ENCODE results near the gene RNF168.
"Not testable (repeated sequence)": the region's sequence is repeated elsewhere in the genome, so short reads cannot be mapped to it uniquely, and the experiment has no call there.

Gene RNF168

DNA sequence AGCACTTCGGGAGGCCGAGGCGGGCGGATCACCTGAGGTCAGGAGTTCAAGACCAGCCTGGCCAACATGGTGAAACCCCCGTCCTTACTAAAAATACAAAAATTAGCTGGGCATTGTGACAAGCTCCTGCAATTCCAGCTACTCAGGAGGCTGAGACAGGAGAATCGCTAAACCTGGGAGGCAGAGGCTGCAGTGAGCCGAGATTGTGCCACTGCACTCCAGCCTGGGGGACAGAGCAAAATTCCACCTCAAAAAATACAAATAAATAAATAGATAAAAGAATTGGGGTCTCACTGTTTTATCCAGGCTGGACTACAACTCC, 470 bp upstream of the RNF168 start:
- not testable (repeated sequence) for H2BK15ac ChIP-seq (ENCODE audit: low read length); H3K9ac ChIP-seq (ENCODE audit: low read depth, low read length, poor library complexity); H2BK12ac ChIP-seq (ENCODE audit: low read length); DNase-seq (ENCODE audit: low spot score); H4K8ac ChIP-seq (ENCODE audit: low read depth, low read length); H3K23ac ChIP-seq (ENCODE audit: low read depth, low read length, poor library complexity); H2AK5ac ChIP-seq (ENCODE audit: low read depth, low read length); H3K14ac ChIP-seq (ENCODE audit: low read length); H4K91ac ChIP-seq (ENCODE audit: low read depth, low read length, poor library complexity); H3K4me1 ChIP-seq (ENCODE audit: control insufficient read depth in 2 of 2, insufficient read depth in 1 of 2, low read depth in 1 of 2, low read length in 2 of 2); H3K4me2 ChIP-seq (ENCODE audit: insufficient read depth, low read length, poor library complexity, severe bottlenecking); H3K27me3 ChIP-seq (ENCODE audit: control insufficient read depth in 3 of 3, insufficient read depth in 3 of 3, low read depth in 1 of 3, low read length in 3 of 3); H3K18ac ChIP-seq (ENCODE audit: low read length); H3K79me1 ChIP-seq (ENCODE audit: low read depth, low read length); H3K4ac ChIP-seq (ENCODE audit: low read length); H2BK120ac ChIP-seq (ENCODE audit: low read depth, low read length); H2BK5ac ChIP-seq (ENCODE audit: low read length)
- H3K36me3 ChIP-seq (replicated peaks in 1 of 2; ENCODE audit: control insufficient read depth in 2 of 2, insufficient read depth in 2 of 2, low read length in 2 of 2) = peaks cover 0 to 18% of the 10 kb centered on the region in 2 donors
- no CpG with 5 or more reads among the region's 7 CpGs for WGBS, 2 donors (ENCODE audit: extremely low coverage in 2 of 2, insufficient read length in 2 of 2, insufficient replicate concordance in 1 of 2)
- H3K9me3 ChIP-seq (replicated peaks in 1 of 2; ENCODE audit: control insufficient read depth in 2 of 2, insufficient read depth in 1 of 2, low read depth in 1 of 2, low read length in 2 of 2) = peaks cover 0 to 21% of the 10 kb centered on the region in 2 donors
- peak overlapping the region; percentile 29 for H3K27ac ChIP-seq (replicated peaks; ENCODE audit: low read length)
- H3K4me3 ChIP-seq (ENCODE audit: low read length in 2 of 2) = peak overlapping the region in 1 of 2 donors; percentile 66
- peak overlapping the region; percentile 92 for H2AFZ ChIP-seq (ENCODE audit: low read length)

DNA sequence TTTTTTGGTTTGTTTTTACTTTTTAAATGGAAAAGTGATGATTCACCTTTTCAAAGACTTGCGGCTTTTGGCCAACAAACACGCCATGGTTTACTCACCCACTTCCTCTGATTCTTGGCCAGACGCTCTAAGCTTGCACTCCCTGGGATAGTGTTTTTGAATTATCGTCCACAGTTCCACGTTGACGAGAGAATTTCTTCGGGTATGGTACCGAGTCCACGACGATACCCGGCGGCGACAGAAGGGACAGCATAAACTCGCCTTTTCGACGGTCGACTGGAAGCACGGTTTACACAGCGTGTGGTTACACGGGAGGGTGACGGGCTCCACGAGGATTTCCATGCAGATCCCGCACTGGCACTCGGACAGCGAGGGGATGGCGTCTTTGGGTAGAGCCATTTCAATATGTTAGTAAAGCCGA, 783 bp downstream of the RNF168 start:
- Histone ChIP-seq H3K4ac (ENCODE audit: low read length) (no peak overlapping the region), H4K8ac (ENCODE audit: low read depth, low read length) (no peak overlapping the region), H3K9ac (ENCODE audit: low read depth, low read length, poor library complexity) (peak overlapping the region; percentile 94)

DNA sequence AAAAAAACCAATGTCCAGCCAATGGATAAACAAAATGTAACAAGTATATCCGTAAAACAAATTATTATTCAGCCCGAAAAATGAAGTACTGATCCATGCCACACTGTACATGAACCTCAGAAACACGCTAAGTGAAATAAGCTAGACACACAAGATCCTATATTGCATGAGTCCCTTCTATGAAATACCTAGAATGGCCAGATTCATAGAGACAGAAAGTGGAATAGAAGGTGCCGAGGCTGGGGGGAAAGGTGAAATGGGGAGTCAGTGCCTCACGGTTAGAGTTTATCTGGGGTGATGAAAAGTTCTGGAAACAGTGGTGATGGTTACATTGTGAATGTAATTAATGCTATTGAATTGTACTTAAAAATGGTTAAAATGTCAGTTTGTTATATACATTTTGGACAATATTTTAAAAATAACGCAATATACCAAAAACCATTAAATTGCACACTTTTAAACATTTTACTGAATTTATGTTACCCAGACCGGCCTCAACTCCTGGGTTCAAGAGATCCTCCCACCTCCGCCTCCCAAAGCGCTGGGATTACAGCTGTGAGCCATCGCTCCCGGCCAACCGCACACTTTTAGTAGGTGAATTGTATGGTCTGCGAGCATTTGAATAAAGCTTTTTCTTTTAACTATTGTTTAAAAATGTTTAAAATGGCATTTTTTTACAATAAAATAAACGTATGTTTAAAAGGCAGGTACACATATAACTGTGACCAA, 2.1 kb downstream of the RNF168 start:
- H3K23ac ChIP-seq (ENCODE audit: low read depth, low read length, poor library complexity) = no peak overlapping the region
- H2AK5ac ChIP-seq (ENCODE audit: low read depth, low read length) = no peak overlapping the region
- H2BK120ac ChIP-seq (ENCODE audit: low read depth, low read length) = no peak overlapping the region
- H3K36me3 ChIP-seq (replicated peaks in 1 of 2; ENCODE audit: control insufficient read depth in 2 of 2, insufficient read depth in 2 of 2, low read length in 2 of 2) = peaks cover 0 to 40% of the 10 kb centered on the region in 2 donors
- no peak for DNase-seq (ENCODE audit: low spot score)
- H3K14ac ChIP-seq (ENCODE audit: low read length) = no peak overlapping the region
- H3K4me2 ChIP-seq (ENCODE audit: insufficient read depth, low read length, poor library complexity, severe bottlenecking) = peak overlapping the region; percentile 69
- H4K8ac ChIP-seq (ENCODE audit: low read depth, low read length) = no peak overlapping the region
- no peak overlapping the region for H3K18ac ChIP-seq (ENCODE audit: low read length)
- WGBS, 2 donors (ENCODE audit: extremely low coverage in 2 of 2, insufficient read length in 2 of 2, insufficient replicate concordance in 1 of 2) = no CpG with 5 or more reads among the region's 14 CpGs
- H3K27ac ChIP-seq (replicated peaks; ENCODE audit: low read length) = no peak overlapping the region
- peaks cover 0 to 15% of the 10 kb centered on the region in 2 donors for H3K9me3 ChIP-seq (replicated peaks in 1 of 2; ENCODE audit: control insufficient read depth in 2 of 2, insufficient read depth in 1 of 2, low read depth in 1 of 2, low read length in 2 of 2)
- H2AFZ ChIP-seq (ENCODE audit: low read length) = no peak overlapping the region
- no peak overlapping the region for H3K4ac ChIP-seq (ENCODE audit: low read length)
- H3K79me1 ChIP-seq (ENCODE audit: low read depth, low read length) = peaks cover 7% of the 10 kb centered on the region
- H2BK12ac ChIP-seq (ENCODE audit: low read length) = no peak overlapping the region
- H2BK15ac ChIP-seq (ENCODE audit: low read length) = no peak overlapping the region
- H2BK5ac ChIP-seq (ENCODE audit: low read length) = no peak overlapping the region
- peaks cover 2 to 3% of the 10 kb centered on the region in 2 donors for H3K4me1 ChIP-seq (ENCODE audit: control insufficient read depth in 2 of 2, insufficient read depth in 1 of 2, low read depth in 1 of 2, low read length in 2 of 2)
- H3K9ac ChIP-seq (ENCODE audit: low read depth, low read length, poor library complexity) = no peak overlapping the region
- peak overlapping the region; percentile 66 to 75 for H3K4me3 ChIP-seq (ENCODE audit: low read length in 2 of 2)
- no peak overlapping the region for H4K91ac ChIP-seq (ENCODE audit: low read depth, low read length, poor library complexity)
- no peaks in the 10 kb centered on the region for H3K27me3 ChIP-seq (ENCODE audit: control insufficient read depth in 3 of 3, insufficient read depth in 3 of 3, low read depth in 1 of 3, low read length in 3 of 3)

More for the DNA sequence above, 783 bp downstream of the RNF168 start:
- H3K4me1 ChIP-seq (ENCODE audit: control insufficient read depth in 2 of 2, insufficient read depth in 1 of 2, low read depth in 1 of 2, low read length in 2 of 2) = peaks cover 2 to 3% of the 10 kb centered on the region in 2 donors
- peak overlapping the region; percentile 35 for H2BK5ac ChIP-seq (ENCODE audit: low read length)
- no peak overlapping the region for H2BK120ac ChIP-seq (ENCODE audit: low read depth, low read length)
- H3K79me1 ChIP-seq (ENCODE audit: low read depth, low read length) = peaks cover 7% of the 10 kb centered on the region
- H2BK12ac ChIP-seq (ENCODE audit: low read length) = no peak overlapping the region
- H3K14ac ChIP-seq (ENCODE audit: low read length) = no peak overlapping the region
- H3K23ac ChIP-seq (ENCODE audit: low read depth, low read length, poor library complexity) = no peak overlapping the region
- H3K27ac ChIP-seq (replicated peaks; ENCODE audit: low read length) = peak overlapping the region; percentile 89
- no peak overlapping the region for H2AK5ac ChIP-seq (ENCODE audit: low read depth, low read length)
- H3K4me2 ChIP-seq (ENCODE audit: insufficient read depth, low read length, poor library complexity, severe bottlenecking) = peak overlapping the region; percentile 69
- no CpG with 5 or more reads among the region's 27 CpGs for WGBS, 2 donors (ENCODE audit: extremely low coverage in 2 of 2, insufficient read length in 2 of 2, insufficient replicate concordance in 1 of 2)
- H3K9me3 ChIP-seq (replicated peaks in 1 of 2; ENCODE audit: control insufficient read depth in 2 of 2, insufficient read depth in 1 of 2, low read depth in 1 of 2, low read length in 2 of 2) = peaks cover 0 to 21% of the 10 kb centered on the region in 2 donors
- H3K4me3 ChIP-seq (ENCODE audit: low read length in 2 of 2) = peak overlapping the region; percentile 66 to 95
- no peaks in the 10 kb centered on the region for H3K27me3 ChIP-seq (ENCODE audit: control insufficient read depth in 3 of 3, insufficient read depth in 3 of 3, low read depth in 1 of 3, low read length in 3 of 3)
- H3K18ac ChIP-seq (ENCODE audit: low read length) = peak overlapping the region; percentile 80
- peaks cover 0 to 31% of the 10 kb centered on the region in 2 donors for H3K36me3 ChIP-seq (replicated peaks in 1 of 2; ENCODE audit: control insufficient read depth in 2 of 2, insufficient read depth in 2 of 2, low read length in 2 of 2)
- no peak overlapping the region for H2BK15ac ChIP-seq (ENCODE audit: low read length)
- H4K91ac ChIP-seq (ENCODE audit: low read depth, low read length, poor library complexity) = no peak overlapping the region
- peak; percentile 30 for DNase-seq (ENCODE audit: low spot score)
- H2AFZ ChIP-seq (ENCODE audit: low read length) = peak overlapping the region; percentile 92

DNA sequence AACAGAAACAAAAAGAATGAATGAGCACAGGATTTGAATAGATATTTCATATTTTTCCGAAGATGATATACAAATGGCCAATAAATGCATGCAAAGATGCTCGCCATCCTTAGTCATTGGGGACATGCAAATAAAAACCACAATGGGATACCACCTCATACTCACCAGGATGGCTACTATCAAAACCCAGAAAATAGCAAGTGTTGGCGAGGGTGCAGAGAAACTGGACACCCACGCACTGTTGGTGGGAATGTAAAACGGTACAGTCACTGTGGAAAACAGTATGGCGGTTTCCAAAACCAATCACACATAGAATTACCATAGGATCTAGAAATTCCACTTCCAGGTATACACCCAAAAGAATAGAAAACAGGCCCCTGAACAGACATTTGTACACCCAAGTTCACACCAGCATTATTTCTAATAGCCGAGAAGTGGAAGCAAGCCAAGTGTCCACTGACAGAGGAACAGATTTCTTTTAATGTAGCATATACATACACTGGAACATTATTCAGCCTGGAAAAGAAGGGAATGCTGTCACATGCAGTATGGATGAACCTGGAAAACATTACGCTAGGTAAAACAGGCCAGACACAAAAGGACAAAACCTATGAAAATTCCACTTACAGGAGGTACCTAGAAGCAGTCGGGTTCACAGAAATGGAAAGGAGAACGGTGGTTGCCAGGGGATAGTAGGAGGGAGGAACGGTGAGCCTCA, 3.6 kb downstream of the RNF168 start:
- no peak overlapping the region for H2BK120ac ChIP-seq (ENCODE audit: low read depth, low read length)
- peak overlapping the region; percentile 20 for H3K27ac ChIP-seq (replicated peaks; ENCODE audit: low read length)
- peaks cover 0 to 12% of the 10 kb centered on the region in 2 donors for H3K9me3 ChIP-seq (replicated peaks in 1 of 2; ENCODE audit: control insufficient read depth in 2 of 2, insufficient read depth in 1 of 2, low read depth in 1 of 2, low read length in 2 of 2)
- peaks cover 0 to 2% of the 10 kb centered on the region in 2 donors for H3K4me1 ChIP-seq (ENCODE audit: control insufficient read depth in 2 of 2, insufficient read depth in 1 of 2, low read depth in 1 of 2, low read length in 2 of 2)
- H3K4me2 ChIP-seq (ENCODE audit: insufficient read depth, low read length, poor library complexity, severe bottlenecking) = peak overlapping the region; percentile 52
- no CpG with 5 or more reads among the region's 11 CpGs for whole genome bisulfite sequencing, 2 donors (ENCODE audit: extremely low coverage in 2 of 2, insufficient read length in 2 of 2, insufficient replicate concordance in 1 of 2)
- no peak overlapping the region for H2BK12ac ChIP-seq (ENCODE audit: low read length)
- no peak overlapping the region for H2AFZ ChIP-seq (ENCODE audit: low read length)
- no peak overlapping the region for H3K23ac ChIP-seq (ENCODE audit: low read depth, low read length, poor library complexity)
- H3K27me3 ChIP-seq (ENCODE audit: control insufficient read depth in 3 of 3, insufficient read depth in 3 of 3, low read depth in 1 of 3, low read length in 3 of 3) = no peaks in the 10 kb centered on the region
- H3K4me3 ChIP-seq (ENCODE audit: low read length in 2 of 2) = peak overlapping the region; percentile 44 to 73
- H3K4ac ChIP-seq (ENCODE audit: low read length) = no peak overlapping the region
- peaks cover 8% of the 10 kb centered on the region for H3K79me1 ChIP-seq (ENCODE audit: low read depth, low read length)
- H3K18ac ChIP-seq (ENCODE audit: low read length) = no peak overlapping the region
- H2AK5ac ChIP-seq (ENCODE audit: low read depth, low read length) = no peak overlapping the region
- no peak overlapping the region for H2BK5ac ChIP-seq (ENCODE audit: low read length)
- H4K8ac ChIP-seq (ENCODE audit: low read depth, low read length) = no peak overlapping the region
- no peak overlapping the region for H2BK15ac ChIP-seq (ENCODE audit: low read length)
- H3K14ac ChIP-seq (ENCODE audit: low read length) = no peak overlapping the region
- no peak for DNase-seq (ENCODE audit: low spot score)
- H3K36me3 ChIP-seq (replicated peaks in 1 of 2; ENCODE audit: control insufficient read depth in 2 of 2, insufficient read depth in 2 of 2, low read length in 2 of 2) = peaks cover 2 to 55% of the 10 kb centered on the region in 2 donors
- no peak overlapping the region for H4K91ac ChIP-seq (ENCODE audit: low read depth, low read length, poor library complexity)
- no peak overlapping the region for H3K9ac ChIP-seq (ENCODE audit: low read depth, low read length, poor library complexity)
